SH-SY5Y (cell line): Measurements from ENCODE around the gene UBE2H.

Experiments
- GATA2 ChIP-seq: IDR thresholded peaks from 2 replicates; pipeline ENCODE4 v1.6.1; 2011; ENCODE audit warnings: mild to moderate bottlenecking, low read depth, low read length
- GATA3 ChIP-seq: IDR thresholded peaks from 2 replicates; pipeline ENCODE4 v1.6.1; 2011; ENCODE audit warnings: low read depth, mild to moderate bottlenecking, low read length, moderate library complexity

- TF ChIP-seq GATA3 (no peak), GATA2 (no peak)
Measured at GRCh38 chr7:129877146-129877792, 75.5 kb downstream of the UBE2H start.
